Thoracic aorta (tissue), 2 donors: Measurements from ENCODE around the gene CSHL1. TPM values are rescaled to one million over a fixed set of nuclear protein-coding genes. Genes with fewer than 3 reads are reported as not detected.
"Not testable (repeated sequence)": the region's sequence is repeated elsewhere in the genome, so short reads cannot be mapped to it uniquely, and the experiment has no call there.

Experiments
- ATAC-seq: fragments of 150-250 bp; one replicate; pipeline ENCODE4 v1.8.0; 2017; ENCODE audit warnings: low read depth; ENCODE audit not compliant: insufficient number of reproducible peaks, low FRiP score
- DNase-seq: peaks from one replicate; pipeline ENCODE4 v3.0.0-alpha.2; 2020; ENCODE audit warnings: low spot score
- H3K27ac ChIP-seq, 2 donors: fragments of 200-600 bp; sonication (generic); 1 replicate in 1 of 2; 2 replicates in 1 of 2; pipeline ENCODE4 v1.5.1; 2016; ENCODE audit warnings: mild to moderate bottlenecking in 2 of 2, moderate library complexity in 2 of 2
- H3K27me3 ChIP-seq: fragments of 200-600 bp; sonication (generic); replicated peaks from 2 replicates; pipeline ENCODE4 v1.6.0; 2016; ENCODE audit warnings: mild to moderate bottlenecking; ENCODE audit not compliant: insufficient read depth
- H3K36me3 ChIP-seq: fragments of 200-600 bp; sonication (generic); one replicate; pipeline ENCODE4 v1.5.1; 2016
- H3K4me1 ChIP-seq, 2 donors: fragments of 200-600 bp; sonication (generic); 1 replicate in 1 of 2; 2 replicates in 1 of 2; pipeline versions ENCODE4 v1.5.1 to v1.6.0; 2016; ENCODE audit warnings: low read depth in 2 of 2, mild to moderate bottlenecking in 1 of 2; ENCODE audit not compliant: control insufficient read depth in 1 of 2
- H3K4me3 ChIP-seq: fragments of 200-600 bp; sonication (generic); 2 replicates; pipeline ENCODE4 v1.5.1; 2016; ENCODE audit warnings: mild to moderate bottlenecking
- H3K9me3 ChIP-seq: fragments of 200-600 bp; sonication (generic); 2 replicates; pipeline ENCODE4 v1.5.1; 2016
- total RNA-seq, 2 donors: library from RNA; depleted of rRNA; stranded (reverse); fragments of >200 nt; gene quantifications; one replicate each; pipeline versions ENCODE4 v1.1.0 to v1.2.3, GENCODE V29; 2016
- TF ChIP-seq, protein P1 (sequence below): fragments of 200-600 bp; sonication (generic); IDR thresholded peaks from one replicate; pipeline ENCODE4 v1.5.1; 2019; ENCODE audit warnings: antibody characterized with exemption

CSHL1 gene
- total RNA-seq, 2 donors from 2014 or later, result not detected

GRCh38 chr17:63928966-63929695 lies 18.1 kb upstream of the CSHL1 start:
- no peaks in the 10 kb centered on the region for H3K9me3 ChIP-seq
- no peaks in the 10 kb centered on the region for H3K4me1 ChIP-seq
- TF ChIP-seq, protein P1, sequence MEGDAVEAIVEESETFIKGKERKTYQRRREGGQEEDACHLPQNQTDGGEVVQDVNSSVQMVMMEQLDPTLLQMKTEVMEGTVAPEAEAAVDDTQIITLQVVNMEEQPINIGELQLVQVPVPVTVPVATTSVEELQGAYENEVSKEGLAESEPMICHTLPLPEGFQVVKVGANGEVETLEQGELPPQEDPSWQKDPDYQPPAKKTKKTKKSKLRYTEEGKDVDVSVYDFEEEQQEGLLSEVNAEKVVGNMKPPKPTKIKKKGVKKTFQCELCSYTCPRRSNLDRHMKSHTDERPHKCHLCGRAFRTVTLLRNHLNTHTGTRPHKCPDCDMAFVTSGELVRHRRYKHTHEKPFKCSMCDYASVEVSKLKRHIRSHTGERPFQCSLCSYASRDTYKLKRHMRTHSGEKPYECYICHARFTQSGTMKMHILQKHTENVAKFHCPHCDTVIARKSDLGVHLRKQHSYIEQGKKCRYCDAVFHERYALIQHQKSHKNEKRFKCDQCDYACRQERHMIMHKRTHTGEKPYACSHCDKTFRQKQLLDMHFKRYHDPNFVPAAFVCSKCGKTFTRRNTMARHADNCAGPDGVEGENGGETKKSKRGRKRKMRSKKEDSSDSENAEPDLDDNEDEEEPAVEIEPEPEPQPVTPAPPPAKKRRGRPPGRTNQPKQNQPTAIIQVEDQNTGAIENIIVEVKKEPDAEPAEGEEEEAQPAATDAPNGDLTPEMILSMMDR, result no peak
- H3K4me3 ChIP-seq, result no peak overlapping the region
- ATAC-seq (no peak), DNase-seq (no peak)
- no peaks in the 10 kb centered on the region for H3K36me3 ChIP-seq
- no peak overlapping the region for H3K27ac ChIP-seq
- no peaks in the 10 kb centered on the region for H3K27me3 ChIP-seq

- DNase-seq (no peak), ATAC-seq (no peak)
- no peaks in the 10 kb centered on the region for H3K9me3 ChIP-seq
These were observed 17.2 kb upstream of the CSHL1 start for GRCh38 chr17:63928172-63928666.

DNA sequence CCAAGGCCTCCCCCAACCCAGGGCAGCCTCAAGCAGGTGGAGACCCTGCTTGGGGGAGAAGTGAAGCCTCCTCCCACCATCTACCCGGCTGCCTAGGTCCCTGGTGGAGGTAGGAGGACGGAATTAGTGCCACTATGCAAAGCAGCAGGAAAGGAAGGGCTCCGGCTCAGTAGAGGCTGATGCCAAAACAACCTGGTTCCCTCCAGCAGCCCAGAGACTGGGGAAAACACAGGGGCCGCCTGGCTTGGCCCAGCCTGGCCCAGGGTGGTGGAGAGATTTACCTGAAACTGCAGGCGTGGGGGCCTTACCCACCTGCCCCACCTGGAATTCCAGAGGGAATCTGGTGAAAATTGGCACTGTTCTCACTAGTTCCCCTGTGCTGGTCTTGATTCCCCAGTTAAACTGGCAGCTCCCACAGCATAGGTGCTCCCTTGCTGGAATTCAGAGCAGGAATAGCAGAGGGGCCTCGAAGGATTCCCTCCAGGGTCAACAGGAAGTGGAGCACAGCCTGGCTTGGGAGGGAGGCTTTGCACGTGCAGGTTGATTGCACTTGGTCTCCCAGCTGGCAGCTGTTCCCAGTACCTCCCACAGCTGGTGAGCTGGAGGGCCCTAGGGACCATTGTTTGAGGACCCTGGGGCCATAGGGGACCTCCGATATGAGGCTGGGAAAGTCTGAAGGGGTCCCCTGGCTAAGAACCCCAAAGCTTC lies 16.6 kb upstream of the CSHL1 start:
- no peak for DNase-seq
- no peak for ATAC-seq
- no peak overlapping the region for H3K4me3 ChIP-seq
- TF ChIP-seq, protein P1, result no peak
- no peaks in the 10 kb centered on the region for H3K4me1 ChIP-seq
- H3K9me3 ChIP-seq, result no peaks in the 10 kb centered on the region
- no peaks in the 10 kb centered on the region for H3K27me3 ChIP-seq
- no peak overlapping the region for H3K27ac ChIP-seq
- no peaks in the 10 kb centered on the region for H3K36me3 ChIP-seq

More at GRCh38 chr17:63928172-63928666, 17.2 kb upstream of the CSHL1 start:
- Histone ChIP-seq H3K27me3 (no peaks in the 10 kb centered on the region), H3K36me3 (no peaks in the 10 kb centered on the region), H3K4me3 (no peak overlapping the region), H3K27ac (no peak overlapping the region), H3K4me1 (no peaks in the 10 kb centered on the region)
- TF ChIP-seq, protein P1, result no peak

DNA sequence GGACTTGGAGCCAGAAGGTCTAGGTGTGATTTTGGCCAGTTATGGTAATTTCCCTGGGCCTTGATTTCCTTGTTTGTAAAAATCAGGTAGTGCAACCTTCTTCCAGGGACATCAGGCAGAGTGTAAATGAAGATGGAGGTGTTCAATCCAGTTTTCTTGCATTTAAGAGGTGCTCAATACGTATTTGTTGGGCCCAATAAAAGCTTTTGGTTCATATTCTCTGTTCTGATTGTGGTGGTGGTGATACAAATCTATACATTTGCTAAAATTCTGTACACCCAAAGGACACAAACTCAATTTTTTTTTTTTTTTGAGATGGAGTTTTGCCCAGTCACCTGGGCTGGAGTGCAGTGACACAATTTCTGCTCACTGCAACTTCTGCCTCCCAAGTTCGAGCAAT lies 15.1 kb upstream of the CSHL1 start:
- H3K4me3 ChIP-seq, result no peak overlapping the region
- no peaks in the 10 kb centered on the region for H3K4me1 ChIP-seq
- H3K27me3 ChIP-seq, result no peaks in the 10 kb centered on the region
- DNase-seq (no peak), ATAC-seq (no peak)
- no peak overlapping the region for H3K27ac ChIP-seq
- no peaks in the 10 kb centered on the region for H3K9me3 ChIP-seq
- no peaks in the 10 kb centered on the region for H3K36me3 ChIP-seq
- TF ChIP-seq, protein P1, result no peak

- TF ChIP-seq, protein P1, result no peak
- Histone ChIP-seq H3K4me3 (no peak overlapping the region), H3K36me3 (no peaks in the 10 kb centered on the region), H3K27ac (no peak overlapping the region), H3K27me3 (no peaks in the 10 kb centered on the region), H3K4me1 (no peaks in the 10 kb centered on the region), H3K9me3 (no peaks in the 10 kb centered on the region)
- ATAC-seq (no peak), DNase-seq (no peak)
These were observed 14.6 kb upstream of the CSHL1 start for GRCh38 chr17:63925615-63926014.

DNA sequence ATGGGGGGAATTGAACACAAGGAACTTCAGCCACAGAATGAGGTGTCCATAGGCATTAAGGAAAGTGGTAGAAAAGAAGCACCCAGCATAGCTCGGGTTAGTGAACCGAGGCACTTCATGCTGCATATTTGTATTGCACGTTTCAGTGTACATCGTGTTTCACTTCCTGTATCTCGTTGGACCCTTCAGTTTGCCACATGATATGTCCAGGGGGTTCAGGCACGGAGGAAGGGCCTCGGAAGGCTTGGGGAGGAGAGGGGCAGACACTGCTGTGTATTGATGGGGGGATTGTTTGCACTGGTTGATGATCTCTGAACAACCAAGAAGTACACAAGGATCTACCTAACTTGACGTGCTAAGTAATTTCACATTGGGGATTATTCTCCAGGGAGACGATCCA lies 11.3 kb upstream of the CSHL1 start:
- not testable (repeated sequence) for DNase-seq

GRCh38 chr17:63920779-63921178 lies 9.7 kb upstream of the CSHL1 start:
- H3K27me3 ChIP-seq, H3K9me3 ChIP-seq, H3K4me1 ChIP-seq, H3K4me3 ChIP-seq, ATAC-seq, H3K27ac ChIP-seq, H3K36me3 ChIP-seq, DNase-seq: not testable (repeated sequence)

More for the DNA sequence above, 11.3 kb upstream of the CSHL1 start:
- not testable (repeated sequence) for H3K4me1 ChIP-seq, H3K4me3 ChIP-seq, H3K36me3 ChIP-seq, H3K27me3 ChIP-seq, ATAC-seq, H3K27ac ChIP-seq, H3K9me3 ChIP-seq
